H9 (cell line): ENCODE results near the gene CARHSP1. TPM values are rescaled to one million over a fixed set of nuclear protein-coding genes. Genes with fewer than 3 reads are reported as not detected.

Experiments
- DNase-seq: peaks from one replicate; pipeline ENCODE4 v3.0.0-alpha.2; 2017
- H2AFZ ChIP-seq: one replicate; pipeline ENCODE4 v1.6.1; 2013; ENCODE audit warnings: mild to moderate bottlenecking, low read length, control low read depth, moderate library complexity
- H2AK5ac ChIP-seq: 2 replicates; pipeline ENCODE4 v1.6.1; 2013; ENCODE audit warnings: low read length, control low read depth, mixed read lengths; ENCODE audit not compliant: insufficient read length
- H2BK120ac ChIP-seq: one replicate; pipeline ENCODE4 v1.6.1; 2013; ENCODE audit warnings: low read depth, mild to moderate bottlenecking, low read length, control low read depth, inconsistent platforms; ENCODE audit not compliant: poor library complexity, severe bottlenecking
- H2BK12ac ChIP-seq: 2 replicates; pipeline ENCODE4 v1.6.1; 2013; ENCODE audit warnings: low read length, control low read depth, mixed read lengths, low read depth; ENCODE audit not compliant: insufficient read length
- H2BK15ac ChIP-seq: 2 replicates; pipeline ENCODE4 v1.6.1; 2013; ENCODE audit warnings: low read depth, low read length, control low read depth
- H2BK20ac ChIP-seq: one replicate; pipeline ENCODE4 v1.6.1; 2013; ENCODE audit warnings: low read depth, mild to moderate bottlenecking, low read length, control low read depth, inconsistent platforms; ENCODE audit not compliant: poor library complexity, severe bottlenecking
- H2BK5ac ChIP-seq: 2 replicates; pipeline ENCODE4 v1.6.1; 2013; ENCODE audit warnings: low read length, control low read depth, mixed read lengths; ENCODE audit not compliant: insufficient read length
- H3K14ac ChIP-seq: 2 replicates; pipeline ENCODE4 v1.6.1; 2013; ENCODE audit warnings: low read length, control low read depth; ENCODE audit not compliant: insufficient read depth
- H3K18ac ChIP-seq: 2 replicates; pipeline ENCODE4 v1.6.1; 2013; ENCODE audit warnings: low read depth, mild to moderate bottlenecking, mixed read lengths, low read length, control low read depth; ENCODE audit not compliant: insufficient read length
- H3K23ac ChIP-seq: 2 replicates; pipeline ENCODE4 v1.6.1; 2013; ENCODE audit warnings: low read length, control low read depth, mixed read lengths, low read depth; ENCODE audit not compliant: insufficient read length
- H3K23me2 ChIP-seq: 2 replicates; pipeline ENCODE4 v1.6.1; 2013; ENCODE audit warnings: low read depth, mild to moderate bottlenecking, mixed read lengths, low read length, control low read depth; ENCODE audit not compliant: insufficient read length, poor library complexity, severe bottlenecking
- H3K27ac ChIP-seq: 2 replicates; pipeline ENCODE4 v1.5.1; 2013; ENCODE audit warnings: low read length, control low read depth, mixed read lengths, low read depth; ENCODE audit not compliant: insufficient read length
- H3K27me3 ChIP-seq: 2 replicates; pipeline ENCODE4 v1.6.1; 2013; ENCODE audit warnings: low read length, control low read depth, inconsistent platforms; ENCODE audit not compliant: insufficient read depth
- H3K4ac ChIP-seq: 2 replicates; pipeline ENCODE4 v1.6.1; 2013; ENCODE audit warnings: low read depth, mild to moderate bottlenecking, control low read depth, inconsistent platforms, low read length, moderate library complexity
- H3K4me1 ChIP-seq: 2 replicates; pipeline ENCODE4 v1.6.1; 2013; ENCODE audit warnings: low read length, control low read depth, inconsistent platforms; ENCODE audit not compliant: insufficient read depth
- H3K4me2 ChIP-seq: 2 replicates; pipeline ENCODE4 v1.6.1; 2013; ENCODE audit warnings: low read length, control low read depth, mixed read lengths; ENCODE audit not compliant: insufficient read length, insufficient read depth
- H3K56ac ChIP-seq: 2 replicates; pipeline ENCODE4 v1.6.1; 2013; ENCODE audit warnings: low read depth, mild to moderate bottlenecking, mixed read lengths, low read length, control low read depth; ENCODE audit not compliant: insufficient read length
- H3K79me1 ChIP-seq: 2 replicates; pipeline ENCODE4 v1.6.1; 2013; ENCODE audit warnings: low read depth, mild to moderate bottlenecking, moderate library complexity, low read length, control low read depth, inconsistent platforms; ENCODE audit not compliant: insufficient read depth, poor library complexity, severe bottlenecking
- H3K79me2 ChIP-seq: 2 replicates; pipeline ENCODE4 v1.6.1; 2013; ENCODE audit warnings: low read length, control low read depth, inconsistent platforms; ENCODE audit not compliant: insufficient read depth
- H3K9ac ChIP-seq: 2 replicates; pipeline ENCODE4 v1.6.1; 2013; ENCODE audit warnings: low read length, control low read depth, mixed read lengths; ENCODE audit not compliant: insufficient read length; ENCODE audit errors: extremely low read depth
- H3K9me3 ChIP-seq: one replicate; pipeline ENCODE4 v1.6.1; 2013; ENCODE audit warnings: low read depth, low read length, inconsistent platforms; ENCODE audit not compliant: control insufficient read depth
- H3T11ph ChIP-seq: one replicate; pipeline ENCODE4 v1.6.1; 2013; ENCODE audit warnings: mild to moderate bottlenecking, low read length, control low read depth, inconsistent platforms
- H4K20me1 ChIP-seq: one replicate; pipeline ENCODE4 v1.6.1; 2013; ENCODE audit not compliant: control insufficient read depth, insufficient read length, insufficient read depth
- H4K5ac ChIP-seq: 2 replicates; pipeline ENCODE4 v1.6.1; 2013; ENCODE audit warnings: low read depth, mild to moderate bottlenecking, mixed read lengths, low read length, control low read depth; ENCODE audit not compliant: insufficient read length
- H4K8ac ChIP-seq: replicated peaks from 2 replicates; pipeline ENCODE4 v1.6.1; 2013; ENCODE audit warnings: low read length, control low read depth, mixed read lengths, low read depth; ENCODE audit not compliant: insufficient read length
- H4K91ac ChIP-seq: 2 replicates; pipeline ENCODE4 v1.6.1; 2013; ENCODE audit warnings: low read depth, mild to moderate bottlenecking, moderate library complexity, mixed read lengths, low read length, control low read depth; ENCODE audit not compliant: insufficient read length
- H3K27ac Mint-ChIP-seq, 3 experiments: 2 replicates in 2 of 3; 3 replicates in 1 of 3; pipeline ENCODE4 v1.8.0; 2020 to 2021; ENCODE audit warnings: mixed read lengths in 3 of 3, mild to moderate bottlenecking in 1 of 3, moderate library complexity in 1 of 3
- H3K27me3 Mint-ChIP-seq: 2 replicates; pipeline ENCODE4 v1.8.0; 2021; ENCODE audit warnings: low read depth, mild to moderate bottlenecking, moderate library complexity, mixed read lengths
- H3K36me3 Mint-ChIP-seq, 3 experiments: 2 replicates in 2 of 3; 3 replicates in 1 of 3; pipeline ENCODE4 v1.8.0; 2020 to 2021; ENCODE audit warnings: low read depth in 3 of 3, mixed read lengths in 3 of 3; ENCODE audit not compliant: insufficient read depth in 1 of 3
- H3K4me1 Mint-ChIP-seq, 2 experiments: 2 replicates each; pipeline ENCODE4 v1.8.0; 2020; ENCODE audit warnings: mixed read lengths in 2 of 2
- H3K4me3 Mint-ChIP-seq, 2 experiments: 2 replicates in 1 of 2; 3 replicates in 1 of 2; pipeline ENCODE4 v1.8.0; 2020 to 2021; ENCODE audit warnings: mild to moderate bottlenecking in 2 of 2, mixed read lengths in 2 of 2, moderate library complexity in 1 of 2
- H3K9me3 Mint-ChIP-seq, 2 experiments: 2 replicates in 1 of 2; 3 replicates in 1 of 2; pipeline ENCODE4 v1.8.0; 2020; ENCODE audit warnings: mild to moderate bottlenecking in 2 of 2, mixed read lengths in 2 of 2, moderate library complexity in 1 of 2
- WGBS: extraction: QIAGEN DNeasy Blood & Tissue Kit; methylation state at CpG from one replicate; pipeline ENCODE4 v1.1.7; 2013; ENCODE audit warnings: missing lambda C conversion rate, low lambda C conversion rate, mixed read lengths; ENCODE audit not compliant: insufficient read length; ENCODE audit errors: extremely low coverage; 5-methylcytosine and 5-hydroxymethylcytosine counted together
- total RNA-seq: library from RNA; stranded (reverse); gene quantifications from 2 replicates; pipeline ENCODE4 v1.2.1, GENCODE V29; 2021
- TF ChIP-seq, protein P1 (sequence below): fragments of 200-600 bp; sonication (generic); conservative IDR thresholded peaks from 3 replicates; pipeline ENCODE4 v1.8.0; 2021; ENCODE audit warnings: antibody characterized with exemption, mild to moderate bottlenecking

The CARHSP1 gene
- total RNA-seq, 1 experiment from 2014 or later, result 194 TPM

DNA sequence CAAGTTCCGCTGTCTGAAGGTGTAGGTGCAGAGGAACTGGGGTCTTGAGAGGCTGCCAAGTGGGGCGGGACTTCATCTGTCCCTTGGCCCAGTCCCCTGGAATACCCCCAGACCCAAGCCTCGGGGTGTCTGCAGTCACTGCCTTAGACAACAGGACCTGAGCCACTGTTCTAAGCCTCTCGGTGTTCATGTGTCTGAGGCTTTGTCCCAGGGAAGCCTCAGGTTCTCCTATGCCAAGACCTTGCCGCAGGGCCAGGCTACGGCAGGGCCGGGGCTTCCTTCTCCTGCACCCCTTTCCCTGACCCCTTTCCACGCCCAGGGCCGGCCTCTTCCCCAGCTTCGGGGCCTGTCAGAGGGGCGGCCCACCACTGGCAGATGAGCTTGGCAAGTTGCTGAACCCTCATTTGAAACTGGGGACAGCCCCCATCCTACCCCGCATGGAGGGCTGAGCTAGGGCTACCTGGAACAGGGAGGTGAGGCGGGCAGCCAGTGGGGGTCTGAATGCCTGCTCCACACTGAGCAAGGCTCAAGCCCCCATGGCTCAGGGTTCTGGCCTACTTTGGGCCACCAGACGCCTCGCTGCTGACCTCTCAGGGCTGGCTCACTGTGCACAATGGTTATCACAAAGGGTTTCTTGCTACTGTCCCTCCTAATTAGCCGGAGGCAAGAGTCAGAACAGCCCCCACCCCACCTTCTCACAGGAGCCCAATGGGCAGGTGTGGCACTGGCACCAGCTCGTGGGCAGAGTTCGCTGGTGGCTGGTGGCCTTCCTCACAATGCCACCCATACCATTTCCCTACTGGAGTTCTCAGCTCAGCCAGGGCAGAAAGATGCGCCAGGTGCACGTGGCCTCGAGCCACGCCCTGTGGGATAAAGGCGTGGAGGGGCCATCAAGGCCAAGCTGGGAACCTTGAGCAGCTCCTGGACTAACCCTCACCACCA is 20.4 kb upstream of the CARHSP1 start:
- H3K27me3 Mint-ChIP-seq, result peaks cover 4% of the 10 kb centered on the region
- H3K4me3 Mint-ChIP-seq, result no peak overlapping the region
- Histone ChIP-seq H2BK120ac (no peak overlapping the region), H3K23me2 (no peaks in the 10 kb centered on the region), H3K56ac (no peak overlapping the region), H4K5ac (no peak overlapping the region), H2BK5ac (no peak overlapping the region), H3K4me2 (no peak overlapping the region), H4K8ac (no peak overlapping the region), H3K4ac (no peak overlapping the region), H2AFZ (no peak overlapping the region), H4K20me1 (peaks cover 4% of the 10 kb centered on the region), H2AK5ac (no peak overlapping the region), H3K9ac (no peak overlapping the region), H3K9me3 (no peaks in the 10 kb centered on the region), H2BK15ac (no peak overlapping the region), H3K79me1 (no peaks in the 10 kb centered on the region), H4K91ac (no peak overlapping the region), H3K27me3 (no peaks in the 10 kb centered on the region), H3K27ac (no peak overlapping the region), H3K4me1 (no peaks in the 10 kb centered on the region; the same call in 1 of the 2 replicates), H3K79me2 (no peaks in the 10 kb centered on the region), H3K14ac (no peak overlapping the region), H3K18ac (no peak overlapping the region), H3T11ph (no peak overlapping the region), H2BK20ac (no peak overlapping the region), H2BK12ac (no peak overlapping the region), H3K23ac (no peak overlapping the region)
- no peaks in the 10 kb centered on the region for H3K9me3 Mint-ChIP-seq
- TF ChIP-seq, protein P1, sequence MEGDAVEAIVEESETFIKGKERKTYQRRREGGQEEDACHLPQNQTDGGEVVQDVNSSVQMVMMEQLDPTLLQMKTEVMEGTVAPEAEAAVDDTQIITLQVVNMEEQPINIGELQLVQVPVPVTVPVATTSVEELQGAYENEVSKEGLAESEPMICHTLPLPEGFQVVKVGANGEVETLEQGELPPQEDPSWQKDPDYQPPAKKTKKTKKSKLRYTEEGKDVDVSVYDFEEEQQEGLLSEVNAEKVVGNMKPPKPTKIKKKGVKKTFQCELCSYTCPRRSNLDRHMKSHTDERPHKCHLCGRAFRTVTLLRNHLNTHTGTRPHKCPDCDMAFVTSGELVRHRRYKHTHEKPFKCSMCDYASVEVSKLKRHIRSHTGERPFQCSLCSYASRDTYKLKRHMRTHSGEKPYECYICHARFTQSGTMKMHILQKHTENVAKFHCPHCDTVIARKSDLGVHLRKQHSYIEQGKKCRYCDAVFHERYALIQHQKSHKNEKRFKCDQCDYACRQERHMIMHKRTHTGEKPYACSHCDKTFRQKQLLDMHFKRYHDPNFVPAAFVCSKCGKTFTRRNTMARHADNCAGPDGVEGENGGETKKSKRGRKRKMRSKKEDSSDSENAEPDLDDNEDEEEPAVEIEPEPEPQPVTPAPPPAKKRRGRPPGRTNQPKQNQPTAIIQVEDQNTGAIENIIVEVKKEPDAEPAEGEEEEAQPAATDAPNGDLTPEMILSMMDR, result no peak
- H3K27ac Mint-ChIP-seq, result no peak overlapping the region
- H3K36me3 Mint-ChIP-seq, result peaks cover 36 to 61% (median 48%) of the 10 kb centered on the region in 3 experiments; a peak in 6 of 7 replicates
- no CpG with 5 or more reads among the region's 23 CpGs for WGBS
- H3K4me1 Mint-ChIP-seq, result peaks cover 22 to 24% of the 10 kb centered on the region in 2 experiments
- DNase-seq, result no peak
